ENCODE results near the gene RPS6KA5. TPM values are rescaled to one million over a fixed set of nuclear protein-coding genes. Genes with fewer than 3 reads are reported as not detected.

Gene RPS6KA5
- total RNA-seq, 1 experiment from 2014 or later: 8.6 TPM

GRCh38 chr14:91048676-91049075 lies 11.8 kb downstream of the RPS6KA5 start:
- ATAC-seq: no peak
- no peaks in the 10 kb centered on the region for H3K36me3 ChIP-seq (ENCODE audit: low read depth, low read length)
- no peak overlapping the region for H3K4me2 ChIP-seq (ENCODE audit: low read length)
- no peaks in the 10 kb centered on the region for H3K4me1 ChIP-seq (ENCODE audit: insufficient read depth, low read length)
- no peaks in the 10 kb centered on the region for H3K79me2 ChIP-seq (ENCODE audit: low read length)
- H3K9ac ChIP-seq (ENCODE audit: low read length): no peak overlapping the region
- no peak overlapping the region for H3K27ac ChIP-seq (ENCODE audit: low read length)
- DNase-seq: no peak
- no peak overlapping the region for H3K4me3 ChIP-seq (ENCODE audit: low read length)
- no peaks in the 10 kb centered on the region for H3K27me3 ChIP-seq (ENCODE audit: low read length)
- CTCF ChIA-PET: no interaction called here
- H4K20me1 ChIP-seq (ENCODE audit: low read length): no peaks in the 10 kb centered on the region
- no TSS peak for BruUV-seq (replicated peaks)
- no peaks in the 10 kb centered on the region for H3F3A ChIP-seq (ENCODE audit: low read length, unreplicated experiment)
- no peaks in the 10 kb centered on the region for H3K9me2 ChIP-seq (replicated peaks; ENCODE audit: low read length)
- TF ChIP-seq EZH2 (IDR thresholded peaks at IDR 0.05; ENCODE audit: low read length, unreplicated experiment) (no peak), EZH2phosphoT487 (IDR thresholded peaks at IDR 0.05; ENCODE audit: borderline replicate concordance, low read length) (no peak), CTCF (conservative IDR thresholded peaks at IDR 0.05; ENCODE audit: low read depth, low read length) (no peak)
- H3K9me3 ChIP-seq (ENCODE audit: low read length): no peaks in the 10 kb centered on the region
- H2AFZ ChIP-seq (ENCODE audit: low read length): no peak overlapping the region
- intact Hi-C loops (cut with micrococcal nuclease): no loop called here
- POLR2A ChIA-PET (ENCODE audit: unreplicated experiment): no interaction called here

GRCh38 chr14:91048265-91048664 lies 12.2 kb downstream of the RPS6KA5 start:
- intact Hi-C loops (cut with micrococcal nuclease): no loop called here
- BruUV-seq (replicated peaks): no TSS peak
- CTCF ChIA-PET: no interaction called here

More at GRCh38 chr14:91048265-91048664, 12.2 kb downstream of the RPS6KA5 start:
- Histone ChIP-seq H4K20me1 (ENCODE audit: low read length) (no peaks in the 10 kb centered on the region), H3K27me3 (ENCODE audit: low read length) (no peaks in the 10 kb centered on the region), H3K79me2 (ENCODE audit: low read length) (no peaks in the 10 kb centered on the region), H3K9me3 (ENCODE audit: low read length) (no peaks in the 10 kb centered on the region), H3K27ac (ENCODE audit: low read length) (no peak overlapping the region), H3K4me2 (ENCODE audit: low read length) (no peak overlapping the region), H3F3A (ENCODE audit: low read length, unreplicated experiment) (no peaks in the 10 kb centered on the region), H3K4me1 (ENCODE audit: insufficient read depth, low read length) (no peaks in the 10 kb centered on the region), H3K9me2 (replicated peaks; ENCODE audit: low read length) (no peaks in the 10 kb centered on the region), H3K9ac (ENCODE audit: low read length) (no peak overlapping the region), H3K36me3 (ENCODE audit: low read depth, low read length) (no peaks in the 10 kb centered on the region), H2AFZ (ENCODE audit: low read length) (no peak overlapping the region), H3K4me3 (ENCODE audit: low read length) (no peak overlapping the region)
- no peak for TF ChIP-seq EZH2 (IDR thresholded peaks at IDR 0.05; ENCODE audit: low read length, unreplicated experiment)
- no peak for TF ChIP-seq EZH2phosphoT487 (IDR thresholded peaks at IDR 0.05; ENCODE audit: borderline replicate concordance, low read length)
- no peak for TF ChIP-seq CTCF (conservative IDR thresholded peaks at IDR 0.05; ENCODE audit: low read depth, low read length)
- DNase-seq (no peak), ATAC-seq (no peak)
- POLR2A ChIA-PET (ENCODE audit: unreplicated experiment): no interaction called here

Measured in PC-3 (cell line).